GM12878 (cell line): ENCODE data around the gene GNB5. TPM values are rescaled to one million over a fixed set of nuclear protein-coding genes. Genes with fewer than 3 reads are reported as not detected.

Source experiments
- ASH2L ChIP-seq: fragments of 300-600, 200-600 bp; sonication (generic); IDR thresholded peaks from 2 replicates; pipeline ENCODE4 v1.6.1; 2017; ENCODE audit warnings: low read depth, mild to moderate bottlenecking, borderline replicate concordance
- BACH1 ChIP-seq: fragments of 450-650 bp; IDR thresholded peaks from 2 replicates; pipeline ENCODE4 v1.6.1; 2017; ENCODE audit warnings: mild to moderate bottlenecking, borderline replicate concordance
- CREM ChIP-seq: IDR thresholded peaks from 2 replicates; pipeline ENCODE4 v1.6.1; 2014; ENCODE audit warnings: antibody characterized with exemption, low read depth
- EED ChIP-seq: sonication (generic); IDR thresholded peaks from 2 replicates; pipeline ENCODE4 v1.6.1; 2016; ENCODE audit warnings: antibody characterized with exemption, low read depth
- EGR1 ChIP-seq, 2 experiments: IDR thresholded peaks; 1 replicate in 1 of 2; 2 replicates in 1 of 2; pipeline ENCODE4 v1.6.1; 2011 to 2012; ENCODE audit warnings: low read depth in 2 of 2, low read length in 2 of 2, borderline replicate concordance in 1 of 2, mild to moderate bottlenecking in 1 of 2, moderate library complexity in 1 of 2
- FOXM1 ChIP-seq: IDR thresholded peaks from 2 replicates; pipeline ENCODE4 v1.6.1; 2012; ENCODE audit warnings: low read depth, mild to moderate bottlenecking, inconsistent platforms, low read length, moderate library complexity
- GATAD2B ChIP-seq: fragments of 450-650 bp; conservative IDR thresholded peaks from 2 replicates; pipeline ENCODE4 v1.6.1; 2017; ENCODE audit warnings: low read depth, mild to moderate bottlenecking, moderate library complexity
- HDAC6 ChIP-seq: fragments of 200-600 bp; sonication (generic); IDR thresholded peaks from one replicate; pipeline ENCODE4 v1.8.0; 2017; ENCODE audit warnings: antibody characterized with exemption; ENCODE audit not compliant: unreplicated experiment
- HSF1 ChIP-seq: fragments of 150-350 bp; IDR thresholded peaks from 2 replicates; pipeline ENCODE4 v1.6.1; 2014; ENCODE audit warnings: mild to moderate bottlenecking, low read depth, low read length
- IRF3 ChIP-seq: fragments of 450-650 bp; IDR thresholded peaks from 2 replicates; pipeline ENCODE4 v1.6.1; 2014; ENCODE audit warnings: mild to moderate bottlenecking
- MXI1 ChIP-seq: fragments of 150-350 bp; IDR thresholded peaks from 2 replicates; pipeline ENCODE4 v1.6.1; 2011; ENCODE audit warnings: low read depth, mild to moderate bottlenecking, inconsistent platforms, low read length, improper control_type of control experiment
- MYB ChIP-seq: fragments of 150-350 bp; IDR thresholded peaks from 2 replicates; pipeline ENCODE4 v1.6.1; 2014; ENCODE audit warnings: mild to moderate bottlenecking, low read depth, low read length, borderline replicate concordance
- NFXL1 ChIP-seq: fragments of 450-650 bp; IDR thresholded peaks from 2 replicates; pipeline ENCODE4 v1.6.1; 2017; ENCODE audit warnings: antibody characterized with exemption, mild to moderate bottlenecking, borderline replicate concordance
- NR2C2 ChIP-seq: IDR thresholded peaks from 2 replicates; pipeline ENCODE4 v1.6.1; 2011; ENCODE audit warnings: borderline replicate concordance, low read depth; ENCODE audit not compliant: control insufficient read depth, insufficient read length
- NR2F1 ChIP-seq: fragments of 450-650 bp; conservative IDR thresholded peaks from 2 replicates; pipeline ENCODE4 v1.6.1; 2017; ENCODE audit warnings: mild to moderate bottlenecking
- RAD51 ChIP-seq: fragments of 450-650 bp; IDR thresholded peaks from 2 replicates; pipeline ENCODE4 v1.6.1; 2016; ENCODE audit warnings: moderate library complexity, mild to moderate bottlenecking, inconsistent platforms
- RB1 ChIP-seq: fragments of 450-650 bp; formaldehyde crosslinking; IDR thresholded peaks from 2 replicates; pipeline ENCODE4 v1.6.1; 2017; ENCODE audit warnings: mild to moderate bottlenecking, borderline replicate concordance
- SIN3A ChIP-seq: IDR thresholded peaks from 2 replicates; pipeline ENCODE4 v1.6.1; 2012; ENCODE audit warnings: low read depth, low read length, improper control_type of control experiment
- SKIL ChIP-seq: fragments of 450-650 bp; IDR thresholded peaks from 2 replicates; pipeline ENCODE4 v1.6.1; 2017; ENCODE audit warnings: mild to moderate bottlenecking, low read depth, inconsistent platforms; ENCODE audit not compliant: poor library complexity, severe bottlenecking
- SP1 ChIP-seq: IDR thresholded peaks from one replicate; pipeline ENCODE4 v1.6.1; 2011; ENCODE audit warnings: low read depth, low read length
- SREBF2 ChIP-seq: IDR thresholded peaks from 2 replicates; pipeline ENCODE4 v1.6.1; 2012; ENCODE audit warnings: mild to moderate bottlenecking, low read length
- TAF1 ChIP-seq: IDR thresholded peaks from 2 replicates; pipeline ENCODE4 v1.6.1; 2011; ENCODE audit warnings: mild to moderate bottlenecking, low read depth, low read length, borderline replicate concordance
- TBL1XR1 ChIP-seq: IDR thresholded peaks from 2 replicates; pipeline ENCODE4 v1.6.1; 2012; ENCODE audit warnings: low read depth, low read length, improper control_type of control experiment
- YY1 ChIP-seq: IDR thresholded peaks from 2 replicates; pipeline ENCODE4 v1.6.1; 2011; ENCODE audit warnings: low read depth, mild to moderate bottlenecking, low read length
- ZBED1 ChIP-seq: IDR thresholded peaks from 2 replicates; pipeline ENCODE4 v1.6.1; 2016; ENCODE audit warnings: borderline replicate concordance
- ZNF217 ChIP-seq: fragments of 450-650 bp; IDR thresholded peaks from 2 replicates; pipeline ENCODE4 v1.6.1; 2017; ENCODE audit warnings: antibody characterized with exemption, mild to moderate bottlenecking
- ZNF24 ChIP-seq: fragments of 450-650 bp; IDR thresholded peaks from 2 replicates; pipeline ENCODE4 v1.6.1; 2017; ENCODE audit warnings: antibody characterized with exemption, mild to moderate bottlenecking
- polyA plus RNA-seq, 11 experiments: library from polyadenylated mRNA; depleted of rRNA in 4 of 11; unstranded in 6 of 11; stranded (reverse) in 5 of 11; fragments of >200 nt; fragmentation: Nextera tagmentation in 4 of 11; fragmentation: Illumina TruSeq in 1 of 11; extraction: Ambion mirVana in 4 of 11; extraction: Trizol in 1 of 11; gene quantifications; 1 replicate in 1 of 11; 2 replicates in 10 of 11; pipeline versions ENCODE4 v1.2.1 to v1.2.3, GENCODE V29; 2011 to 2016; ENCODE audit warnings: inconsistent platforms in 2 of 11, missing spikeins in 2 of 11, low read depth in 1 of 11
- total RNA-seq, 4 experiments: library from RNA; depleted of rRNA in 3 of 4; stranded (reverse); fragments of >200 nt in 3 of 4; fragmentation: Illumina TruSeq in 1 of 4; extraction: Trizol in 1 of 4; gene quantifications; 2 replicates each; pipeline versions ENCODE4 v1.2.1 to v1.2.3, GENCODE V29; 2013 to 2021

The GNB5 gene
- total and polyA plus RNA-seq, 10 of the 15 experiments (the other 5 are each of a cell fraction or from before 2014, with no cell fraction given): 2.4 to 25.9 (median 15.2) TPM

- 0 out of 2 replicates have a peak, but pooled peaks have one; percentile 31 for TF ChIP-seq ZNF217
- peak; percentile 50; the same call in 1 of the 2 replicates for TF ChIP-seq TAF1
- TF ChIP-seq RB1: 0 out of 2 replicates have a peak, but pooled peaks have one; percentile 58
- peak in 1 of 2 experiments; percentile 91; a peak in 2 of 3 replicates for TF ChIP-seq EGR1 (IDR thresholded peaks at IDR 0.05; ENCODE audit: borderline replicate concordance in 1 of 2, low read depth in 2 of 2, low read length in 2 of 2)
- TF ChIP-seq CREM: peak; percentile 62
- TF ChIP-seq BACH1: peak; percentile 51; the same call in 1 of the 2 replicates
- no peak for TF ChIP-seq FOXM1
- TF ChIP-seq SIN3A: 0 out of 2 replicates have a peak, but pooled peaks have one; percentile 7
- no peak for TF ChIP-seq RAD51
- no peak for TF ChIP-seq HDAC6
- TF ChIP-seq NR2C2: no peak
- TF ChIP-seq SREBF2: no peak
- TF ChIP-seq NR2F1: 0 out of 2 replicates have a peak, but pooled peaks have one; percentile 34
- TF ChIP-seq ASH2L: 0 out of 2 replicates have a peak, but pooled peaks have one; percentile 14
- TF ChIP-seq MYB: no peak
- TF ChIP-seq SKIL: no peak
- 0 out of 2 replicates have a peak, but pooled peaks have one; percentile 41 for TF ChIP-seq NFXL1
- TF ChIP-seq MXI1: peak; percentile 31; the same call in 1 of the 2 replicates
- TF ChIP-seq IRF3: no peak
- TF ChIP-seq SP1: no peak
- TF ChIP-seq EED: peak; percentile 13; the same call in 1 of the 2 replicates
- no peak for TF ChIP-seq HSF1
- peak; percentile 47 for TF ChIP-seq YY1
- no peak for TF ChIP-seq ZBED1
- no peak for TF ChIP-seq ZNF24
- TF ChIP-seq GATAD2B: peak; percentile 51; the same call in 1 of the 2 replicates
- TF ChIP-seq TBL1XR1: no peak
These were observed 11.7 kb downstream of the GNB5 start (continued) for GRCh38 chr15:52179278-52180195.
